ENCODE data around the gene TNFSF13. TPM values are rescaled to one million over a fixed set of nuclear protein-coding genes. Genes with fewer than 3 reads are reported as not detected.

TNFSF13 gene
- total RNA-seq, 1 donor from 2014 or later: 1.3 TPM

- no peak for DNase-seq (ENCODE audit: low read depth, low spot score)
These were observed 15.8 kb downstream of the TNFSF13 start for GRCh38 chr17:7574176-7574953.

GRCh38 chr17:7575481-7575883, 16.9 kb downstream of the TNFSF13 start:
- no peak for DNase-seq (ENCODE audit: low read depth, low spot score)

- DNase-seq (ENCODE audit: low read depth, low spot score): no peak
These were observed 17.4 kb downstream of the TNFSF13 start for GRCh38 chr17:7575959-7576358.

GRCh38 chr17:7576432-7576937, 17.9 kb downstream of the TNFSF13 start:
- no peak for DNase-seq (ENCODE audit: low read depth, low spot score)

- no peak for DNase-seq (ENCODE audit: low read depth, low spot score)
These were observed 19.0 kb downstream of the TNFSF13 start for GRCh38 chr17:7577327-7578199.

GRCh38 chr17:7579001-7579833, 20.7 kb downstream of the TNFSF13 start, which contains the start of gene CD68:
Gene CD68, plus strand, starts transcription at chr17:7579638. Its CDS starts 40 bp downstream, at chr17:7579678.
- DNase-seq (ENCODE audit: low read depth, low spot score): no peak

- no peak for DNase-seq (ENCODE audit: low read depth, low spot score)
These were observed 21.5 kb downstream of the TNFSF13 start for GRCh38 chr17:7579834-7580603.

GRCh38 chr17:7580604-7581575, 22.3 kb downstream of the TNFSF13 start:
- no peak for DNase-seq (ENCODE audit: low read depth, low spot score)

GRCh38 chr17:7582396-7583252, 24.1 kb downstream of the TNFSF13 start:
- no peak for DNase-seq (ENCODE audit: low read depth, low spot score)

- peak; percentile 80 for DNase-seq (ENCODE audit: low read depth, low spot score)
These were observed 24.9 kb downstream of the TNFSF13 start, which contains the start of gene MPDU1 for GRCh38 chr17:7583253-7584109. Gene MPDU1, plus strand, starts transcription at chr17:7583852. Its CDS starts 11 bp downstream, at chr17:7583863.

- DNase-seq (ENCODE audit: low read depth, low spot score): no peak
These were observed 28.3 kb downstream of the TNFSF13 start for GRCh38 chr17:7586673-7587419.

GRCh38 chr17:7587420-7588151, 29.0 kb downstream of the TNFSF13 start:
- no peak for DNase-seq (ENCODE audit: low read depth, low spot score)

- no peak for DNase-seq (ENCODE audit: low read depth, low spot score)
These were observed 30.1 kb downstream of the TNFSF13 start for GRCh38 chr17:7588553-7589203.

- peak; percentile 52 for DNase-seq (ENCODE audit: low read depth, low spot score)
These were observed 30.8 kb downstream of the TNFSF13 start for GRCh38 chr17:7589204-7589868.
